GM13977 (cell line): ENCODE results near the gene ORM2.

ENCODE experiments used
- DNase-seq: peaks from one replicate; pipeline ENCODE4 v3.0.0; 2012; ENCODE audit warnings: low spot score
- CTCF ChIP-seq: IDR thresholded peaks from 2 replicates; pipeline ENCODE4 v1.5.1; 2012; ENCODE audit warnings: mild to moderate bottlenecking, control low read depth; ENCODE audit not compliant: insufficient read depth; ENCODE audit errors: extremely low read depth, missing control alignments
- in situ Hi-C: fragments of 300-500 bp; cut with MboI; formaldehyde crosslinking; loops from one replicate; pipeline ENCODE4 v1.12.0; 2022; ENCODE audit warnings: low sequenced_read_pairs, low pct_unique_long_range_greater_than_20kb, mixed read lengths, inconsistent platforms; ENCODE audit not compliant: unreplicated experiment

The ORM2 gene

GRCh38 chr9:114349713-114350480 lies 20.2 kb downstream of the ORM2 start:
- in situ Hi-C loops, result no loop called here
- TF ChIP-seq CTCF, result no peak
- DNase-seq, result no peak

GRCh38 chr9:114350636-114351401 lies 21.1 kb downstream of the ORM2 start:
- DNase-seq, result no peak
- in situ Hi-C loops, result no loop called here
- TF ChIP-seq CTCF, result no peak

- DNase-seq, result no peak
- TF ChIP-seq CTCF, result no peak
- in situ Hi-C loops, result no loop called here
These were observed 22.3 kb downstream of the ORM2 start for GRCh38 chr9:114351932-114352331.

DNA sequence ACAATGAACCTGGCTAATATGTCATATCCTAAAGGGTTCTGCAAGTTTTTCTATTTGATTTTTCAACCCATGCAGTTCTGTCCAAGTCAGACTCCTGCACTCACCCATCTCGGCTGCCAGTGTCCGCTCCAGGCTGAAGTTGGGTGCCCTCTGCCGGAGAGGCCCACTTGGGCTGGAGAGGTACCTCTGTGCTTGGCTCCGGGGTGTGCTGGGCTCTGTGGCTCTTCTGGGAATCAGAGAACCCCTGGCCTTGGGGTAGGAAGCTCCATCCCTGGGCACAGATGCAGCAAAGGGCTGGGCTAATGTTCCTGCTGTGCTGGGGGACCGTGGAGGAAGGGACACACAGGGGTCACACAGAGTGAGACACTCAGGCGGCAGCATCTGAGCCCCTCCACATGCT lies 26.2 kb downstream of the ORM2 start:
- no peak for DNase-seq
- no peak for TF ChIP-seq CTCF
- in situ Hi-C loops, result no loop called here

DNA sequence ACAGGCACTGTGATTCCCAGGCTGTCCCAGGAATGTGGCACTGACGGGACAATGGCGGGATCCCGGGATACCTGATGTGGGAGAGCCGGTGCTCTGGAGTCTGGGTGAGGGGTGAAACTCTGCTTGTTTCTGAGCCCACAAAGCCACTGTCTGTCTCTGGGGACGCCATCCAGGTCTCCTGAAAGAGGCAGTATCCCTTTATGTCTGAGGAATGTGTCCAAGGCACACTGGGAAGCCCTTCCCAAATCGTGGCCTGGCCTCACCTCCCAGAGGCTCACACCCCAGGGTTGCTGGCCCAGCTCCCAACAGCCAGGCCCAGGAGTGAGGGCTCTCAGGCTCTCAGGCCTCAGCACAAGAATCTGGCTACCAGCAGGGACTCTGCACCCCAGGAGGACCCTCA lies 27.1 kb downstream of the ORM2 start:
- in situ Hi-C loops, result no loop called here
- no peak for DNase-seq
- no peak for TF ChIP-seq CTCF

DNA sequence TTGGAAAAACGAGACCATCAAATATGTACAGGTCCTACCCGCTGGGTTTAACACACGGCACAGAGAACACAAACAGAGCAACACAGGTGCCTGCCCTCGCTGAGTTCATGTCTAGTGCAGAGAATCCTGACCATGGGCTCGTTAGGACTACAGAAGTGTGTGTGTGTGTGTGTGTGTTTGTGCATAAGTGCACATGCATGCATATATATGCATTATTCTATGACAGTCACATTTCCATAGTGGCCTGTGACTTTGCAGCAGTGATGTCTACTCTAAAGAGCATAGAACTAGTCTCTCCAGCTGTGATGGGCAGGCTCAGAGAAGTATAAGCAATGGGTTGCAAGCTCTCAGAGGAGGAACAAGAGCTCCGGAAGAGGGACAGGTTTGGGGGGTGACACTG lies 27.7 kb downstream of the ORM2 start:
- TF ChIP-seq CTCF, result no peak
- in situ Hi-C loops, result no loop called here
- no peak for DNase-seq
